ENCODE results near the gene LASP1.

- TF ChIP-seq CTCF (IDR thresholded peaks at IDR 0.05) (no peak), POLR2A (IDR thresholded peaks at IDR 0.05) (no peak)
Observed at GRCh38 chr17:38886643-38887010, 16.8 kb downstream of the LASP1 start.

Data from tibial nerve (tissue), 3 donors.